ENCODE measurements around the gene OR7D4. TPM values are rescaled to one million over a fixed set of nuclear protein-coding genes. Genes with fewer than 3 reads are reported as not detected.
"Not testable (repeated sequence)": the region's sequence is repeated elsewhere in the genome, so short reads cannot be mapped to it uniquely, and the experiment has no call there.

The OR7D4 gene
- total RNA-seq (2014; rRNA removed; shearing (Covaris generic); ENCODE audit: low replicate concordance): not detected in 2 replicates

- in situ Hi-C loops (cut with HindIII; ENCODE audit: low pct_unique_long_range_greater_than_20kb, low sequenced_read_pairs): no loop called here
- DNase-seq (ENCODE audit: low read depth): no peak
Measured at GRCh38 chr19:9219489-9219888, at the start of gene OR7D4. Gene OR7D4, minus strand, starts transcription at chr19:9219589. Its CDS starts 4,752 bp downstream, at chr19:9214837.

- in situ Hi-C loops (cut with HindIII; ENCODE audit: low pct_unique_long_range_greater_than_20kb, low sequenced_read_pairs): no loop called here
- no peak for DNase-seq (ENCODE audit: low read depth)
Measured at GRCh38 chr19:9251236-9251635, 31.8 kb upstream of the OR7D4 start.

- DNase-seq (ENCODE audit: low read depth): no peak
- in situ Hi-C loops (cut with HindIII; ENCODE audit: low pct_unique_long_range_greater_than_20kb, low sequenced_read_pairs): no loop called here
Measured at GRCh38 chr19:9250630-9251029, 31.2 kb upstream of the OR7D4 start, which contains the start of gene OR7E24. Gene OR7E24, plus strand, starts transcription at chr19:9250930. Its CDS starts 114 bp downstream, at chr19:9251044.

GRCh38 chr19:9205501-9206113 lies 13.8 kb downstream of the OR7D4 start:
- peak; percentile 19 for DNase-seq (ENCODE audit: low read depth)
- in situ Hi-C loops (cut with HindIII; ENCODE audit: low pct_unique_long_range_greater_than_20kb, low sequenced_read_pairs): no loop called here

GRCh38 chr19:9198044-9198443 lies 21.3 kb downstream of the OR7D4 start:
- in situ Hi-C loops (cut with HindIII; ENCODE audit: low pct_unique_long_range_greater_than_20kb, low sequenced_read_pairs); DNase-seq (ENCODE audit: low read depth): not testable (repeated sequence)

GRCh38 chr19:9189535-9189934 lies 29.9 kb downstream of the OR7D4 start:
- no peak for DNase-seq (ENCODE audit: low read depth)
- in situ Hi-C loops (cut with HindIII; ENCODE audit: low pct_unique_long_range_greater_than_20kb, low sequenced_read_pairs): no loop called here

GRCh38 chr19:9187191-9187590 lies 32.2 kb downstream of the OR7D4 start:
- in situ Hi-C loops (cut with HindIII; ENCODE audit: low pct_unique_long_range_greater_than_20kb, low sequenced_read_pairs): no loop called here
- DNase-seq (ENCODE audit: low read depth): no peak

- in situ Hi-C loops (cut with HindIII; ENCODE audit: low pct_unique_long_range_greater_than_20kb, low sequenced_read_pairs): no loop called here
- no peak for DNase-seq (ENCODE audit: low read depth)
Measured at GRCh38 chr19:9183000-9183399, 36.4 kb downstream of the OR7D4 start.

GRCh38 chr19:9178901-9179300 lies 40.5 kb downstream of the OR7D4 start, which contains the start of gene OR7D2:
Gene OR7D2, plus strand, starts transcription at chr19:9178979. Its CDS starts 6,803 bp downstream, at chr19:9185782.
- in situ Hi-C loops (cut with HindIII; ENCODE audit: low pct_unique_long_range_greater_than_20kb, low sequenced_read_pairs): no loop called here
- no peak for DNase-seq (ENCODE audit: low read depth)

GRCh38 chr19:9175326-9175725 lies 44.1 kb downstream of the OR7D4 start:
- in situ Hi-C loops (cut with HindIII; ENCODE audit: low pct_unique_long_range_greater_than_20kb, low sequenced_read_pairs): no loop called here
- DNase-seq (ENCODE audit: low read depth): no peak

GRCh38 chr19:9171393-9171991 lies 47.9 kb downstream of the OR7D4 start:
- in situ Hi-C loops (cut with HindIII; ENCODE audit: low pct_unique_long_range_greater_than_20kb, low sequenced_read_pairs): no loop called here
- no peak for DNase-seq (ENCODE audit: low read depth)

GRCh38 chr19:9166846-9167245 lies 52.5 kb downstream of the OR7D4 start:
- no peak for DNase-seq (ENCODE audit: low read depth)
- in situ Hi-C loops (cut with HindIII; ENCODE audit: low pct_unique_long_range_greater_than_20kb, low sequenced_read_pairs): no loop called here

GRCh38 chr19:9165261-9165660 lies 54.1 kb downstream of the OR7D4 start:
- in situ Hi-C loops (cut with HindIII; ENCODE audit: low pct_unique_long_range_greater_than_20kb, low sequenced_read_pairs): no loop called here
- DNase-seq (ENCODE audit: low read depth): no peak

- in situ Hi-C loops (cut with HindIII; ENCODE audit: low pct_unique_long_range_greater_than_20kb, low sequenced_read_pairs): no loop called here
- DNase-seq (ENCODE audit: low read depth): no peak
Measured at GRCh38 chr19:9161427-9161826, 58.0 kb downstream of the OR7D4 start.

Other genes with a start within 250 kb of the OR7D4 start
- gene MUC16, start 209.2 kb downstream of the OR7D4 start, total RNA-seq (2014; rRNA removed; shearing (Covaris generic); ENCODE audit: low replicate concordance): under 0.01 TPM in 1 of 2 replicates, not detected in the other
- not detected in 2 replicates for gene OR1M1, start 132.5 kb downstream of the OR7D4 start, total RNA-seq (2014; rRNA removed; shearing (Covaris generic); ENCODE audit: low replicate concordance)
- not detected in 2 replicates for gene OR7G2, start 112.1 kb downstream of the OR7D4 start, total RNA-seq (2014; rRNA removed; shearing (Covaris generic); ENCODE audit: low replicate concordance)
- gene OR7G1, start 103.8 kb downstream of the OR7D4 start, total RNA-seq (2014; rRNA removed; shearing (Covaris generic); ENCODE audit: low replicate concordance): not detected in 2 replicates
- not detected in 2 replicates for gene OR7G3, start 92.6 kb downstream of the OR7D4 start, total RNA-seq (2014; rRNA removed; shearing (Covaris generic); ENCODE audit: low replicate concordance)
- 7.1 and 16.2 TPM in 2 replicates for gene ZNF317, start 79.2 kb downstream of the OR7D4 start, total RNA-seq (2014; rRNA removed; shearing (Covaris generic); ENCODE audit: low replicate concordance)
- not detected in 2 replicates for gene OR7D2, start 40.6 kb downstream of the OR7D4 start, total RNA-seq (2014; rRNA removed; shearing (Covaris generic); ENCODE audit: low replicate concordance)
- not detected in 2 replicates for gene OR7E24, start 31.3 kb upstream of the OR7D4 start, total RNA-seq (2014; rRNA removed; shearing (Covaris generic); ENCODE audit: low replicate concordance)
- 0.96 and 8.6 TPM in 2 replicates for gene ZNF699, start 90.2 kb upstream of the OR7D4 start, total RNA-seq (2014; rRNA removed; shearing (Covaris generic); ENCODE audit: low replicate concordance)
- gene ZNF559, start 104.6 kb upstream of the OR7D4 start, total RNA-seq (2014; rRNA removed; shearing (Covaris generic); ENCODE audit: low replicate concordance): 3.9 and 4.6 TPM in 2 replicates
- gene ZNF177, start 143.4 kb upstream of the OR7D4 start, total RNA-seq (2014; rRNA removed; shearing (Covaris generic); ENCODE audit: low replicate concordance): 0.17 TPM in 1 of 2 replicates, not detected in the other
- gene ZNF266, start 216.0 kb upstream of the OR7D4 start, total RNA-seq (2014; rRNA removed; shearing (Covaris generic); ENCODE audit: low replicate concordance): 5.4 and 6.9 TPM in 2 replicates